Measurements from ENCODE around the gene NTSR1.

Gene NTSR1

DNA sequence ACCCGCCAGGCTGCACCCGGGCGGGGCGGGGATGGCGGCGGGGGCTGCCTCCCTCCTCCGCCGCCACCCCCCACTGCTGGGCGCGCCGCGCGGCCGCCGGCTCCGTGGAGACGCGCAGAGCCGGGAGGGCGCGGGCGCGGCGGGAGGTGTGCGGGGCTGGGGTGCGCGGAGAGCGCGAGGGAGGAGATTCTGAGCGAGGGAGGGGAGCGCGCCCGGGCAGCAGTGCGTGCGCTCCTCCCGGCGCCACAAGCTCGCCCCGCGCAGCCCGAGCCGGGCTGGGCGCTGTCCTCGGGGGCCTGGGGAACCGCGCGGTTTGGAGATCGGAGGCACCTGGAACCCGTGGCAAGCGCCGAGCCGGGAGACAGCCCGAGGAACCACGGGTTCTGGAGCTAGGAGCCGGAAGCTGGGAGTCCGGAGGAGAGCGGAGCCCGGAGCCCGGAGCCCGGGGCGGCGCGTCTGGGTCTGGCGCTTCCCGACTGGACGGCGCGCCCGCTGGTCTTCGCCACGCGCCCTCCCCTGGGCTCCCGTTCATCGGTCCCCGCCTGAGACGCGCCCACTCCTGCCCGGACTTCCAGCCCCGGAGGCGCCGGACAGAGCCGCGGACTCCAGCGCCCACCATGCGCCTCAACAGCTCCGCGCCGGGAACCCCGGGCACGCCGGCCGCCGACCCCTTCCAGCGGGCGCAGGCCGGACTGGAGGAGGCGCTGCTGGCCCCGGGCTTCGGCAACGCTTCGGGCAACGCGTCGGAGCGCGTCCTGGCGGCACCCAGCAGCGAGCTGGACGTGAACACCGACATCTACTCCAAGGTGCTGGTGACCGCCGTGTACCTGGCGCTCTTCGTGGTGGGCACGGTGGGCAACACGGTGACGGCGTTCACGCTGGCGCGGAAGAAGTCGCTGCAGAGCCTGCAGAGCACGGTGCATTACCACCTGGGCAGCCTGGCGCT is at the start of gene NTSR1:
Gene NTSR1, plus strand, starts transcription at position 246 of the 946 bp plus-strand sequence. Its CDS starts 372 bp downstream, at position 618.
- no peak for DNase-seq (ENCODE audit: low read depth)

DNA sequence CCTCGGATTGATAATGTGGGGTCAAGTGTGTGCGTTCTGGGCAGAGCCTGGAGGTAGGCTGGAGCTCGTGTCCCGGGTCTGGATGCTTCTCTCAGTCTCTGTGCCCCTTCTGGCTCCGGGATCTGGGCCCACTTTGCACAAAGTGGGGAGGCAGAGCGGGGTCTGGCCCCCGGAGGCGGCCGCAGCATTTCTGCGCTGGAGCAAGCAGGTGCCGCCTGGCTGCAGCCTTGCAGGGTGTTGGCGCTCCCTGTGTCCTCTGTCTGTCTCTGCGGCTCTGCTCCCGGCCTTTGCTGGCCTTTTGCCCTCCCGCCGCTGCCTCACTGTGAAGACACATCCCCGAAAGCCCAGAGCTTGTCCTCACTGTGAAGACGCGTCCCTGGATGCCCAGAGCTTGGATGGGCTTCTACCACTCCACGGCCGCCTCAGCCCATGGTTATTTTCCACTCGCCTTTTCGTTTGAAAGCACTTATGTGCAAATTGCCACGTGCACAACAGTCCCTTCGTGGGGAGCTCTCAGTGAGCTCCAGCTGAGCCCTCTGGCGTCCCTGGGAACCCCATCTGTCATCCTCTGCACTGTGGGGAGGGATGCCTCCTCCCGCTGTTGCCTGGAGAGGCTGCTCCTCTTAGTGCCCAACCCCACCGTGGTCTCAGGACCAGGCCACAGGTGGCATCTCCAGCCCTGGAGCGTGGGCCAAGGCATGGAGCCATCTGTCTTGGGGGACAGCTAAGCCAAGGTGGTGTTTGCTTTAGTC is 49.0 kb upstream of the NTSR1 start:
- no peak for DNase-seq (ENCODE audit: low read depth)

DNA sequence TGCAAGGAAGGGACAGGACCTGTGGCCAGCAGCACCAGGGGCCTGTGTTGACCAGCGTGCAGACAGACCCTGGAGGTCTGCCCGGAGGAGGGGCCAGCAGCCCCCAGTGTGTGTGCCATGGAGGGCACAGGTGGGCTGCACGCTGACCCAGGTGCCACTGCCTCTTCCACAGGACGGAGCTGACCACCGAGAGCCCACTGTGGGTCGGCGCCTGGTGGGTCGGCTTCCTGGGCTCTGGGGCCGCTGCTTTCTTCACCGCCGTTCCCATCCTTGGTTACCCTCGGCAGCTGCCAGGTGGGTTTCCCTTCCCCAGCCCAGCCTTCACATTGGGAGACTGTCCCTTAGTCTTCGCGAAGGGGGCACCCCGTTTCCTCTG is 48.4 kb upstream of the NTSR1 start:
- no peak for DNase-seq (ENCODE audit: low read depth)

DNA sequence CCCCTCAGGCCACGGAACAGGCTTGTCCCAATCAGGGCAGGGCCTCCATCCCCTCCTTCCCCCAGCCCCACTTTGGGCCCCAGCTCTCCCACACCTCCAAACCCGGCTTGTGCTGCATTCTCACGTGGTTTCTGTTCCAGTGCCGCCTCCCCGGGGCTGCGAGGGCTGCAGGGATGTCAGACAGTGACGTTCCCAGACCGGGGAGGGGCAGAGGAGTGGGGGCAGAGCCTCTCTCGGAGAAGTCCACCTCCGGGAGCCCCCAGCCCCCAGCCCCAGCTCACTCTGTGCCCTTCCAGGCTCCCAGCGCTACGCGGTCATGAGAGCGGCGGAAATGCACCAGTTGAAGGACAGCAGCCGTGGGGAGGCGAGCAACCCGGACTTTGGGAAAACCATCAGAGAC is 47.9 kb upstream of the NTSR1 start:
- DNase-seq (ENCODE audit: low read depth) = no peak

DNA sequence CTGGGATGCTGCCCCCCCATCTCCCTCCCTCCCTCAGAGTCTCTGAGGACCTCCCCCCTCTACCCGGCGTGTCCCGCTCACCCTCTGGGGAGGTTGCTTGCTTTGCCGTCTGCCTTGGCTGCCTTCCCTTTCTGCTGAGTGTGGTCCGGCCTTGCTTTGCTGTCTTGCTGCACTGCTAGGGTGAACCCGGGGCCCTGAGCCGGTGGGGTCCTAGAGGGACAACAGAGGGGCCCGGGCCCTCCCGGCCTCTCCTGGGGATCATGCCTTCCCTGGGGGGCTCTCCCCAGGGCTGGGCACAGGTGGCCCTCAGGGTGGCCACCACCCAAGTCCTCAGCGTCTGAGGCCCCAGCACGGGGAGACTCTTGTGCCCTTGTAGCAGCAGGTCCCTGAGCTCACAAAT is 47.0 kb upstream of the NTSR1 start:
- no peak for DNase-seq (ENCODE audit: low read depth)

DNA sequence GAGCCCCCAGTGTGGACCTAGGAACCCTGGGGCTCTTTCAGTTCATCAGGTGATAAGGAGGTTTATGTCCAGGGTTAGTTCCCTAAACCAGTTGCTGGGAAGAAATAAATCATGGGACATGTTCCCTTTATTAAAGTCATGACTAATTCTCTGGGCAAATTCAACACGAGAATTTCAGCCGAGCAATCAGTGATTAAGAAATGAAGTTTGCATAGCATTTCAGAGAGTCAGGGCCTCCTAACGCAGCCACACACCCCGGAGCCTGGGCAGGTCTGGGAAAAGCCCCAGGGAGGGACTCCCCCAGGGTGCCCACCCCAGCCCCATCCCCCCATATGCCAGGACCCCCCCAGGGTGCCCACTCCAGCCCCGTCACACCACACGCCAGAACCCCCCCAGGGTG is 46.2 kb upstream of the NTSR1 start:
- DNase-seq (ENCODE audit: low read depth) = no peak

DNA sequence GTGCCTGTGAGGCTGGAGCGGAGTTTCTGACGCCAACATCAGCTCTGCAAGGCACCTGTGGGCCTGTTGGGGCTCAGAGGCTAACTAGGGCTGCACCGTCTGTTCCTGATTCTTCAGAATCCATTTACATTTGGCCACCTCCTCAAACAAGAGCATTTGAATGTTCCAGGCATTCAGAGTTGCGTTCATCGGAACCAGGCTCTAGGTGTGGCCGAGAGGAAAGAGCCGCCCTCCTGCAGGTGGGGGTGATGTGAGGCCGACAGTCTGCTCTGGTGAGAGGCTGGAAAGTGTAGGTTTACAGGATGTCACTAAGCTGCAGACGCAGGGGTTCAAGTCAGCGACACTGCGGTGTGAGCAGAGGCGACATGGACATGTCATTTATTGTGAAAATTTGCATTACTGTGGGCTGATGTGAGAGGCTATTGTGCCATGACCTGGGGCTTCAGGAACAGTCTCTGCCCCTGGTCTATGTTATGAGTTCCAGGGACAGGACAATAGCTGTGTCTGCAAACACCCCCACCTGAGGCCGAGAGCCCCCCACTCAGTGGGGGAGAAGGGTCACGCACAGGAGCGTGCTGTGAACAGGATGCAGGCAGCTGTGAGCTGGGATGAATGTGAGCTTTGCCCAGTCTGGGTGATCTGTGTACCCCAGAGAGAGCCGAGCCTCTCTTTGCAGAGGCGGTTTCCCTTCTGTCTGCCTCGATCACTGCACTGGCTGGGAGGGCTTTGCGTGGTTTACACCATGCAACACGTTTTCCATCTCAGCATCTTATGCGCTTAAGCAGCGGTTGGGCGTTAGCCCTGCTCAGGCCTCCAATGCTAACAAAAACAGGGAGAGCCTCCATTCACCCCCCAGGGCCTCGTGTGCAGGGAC is 45.3 kb upstream of the NTSR1 start:
- no peak for DNase-seq (ENCODE audit: low read depth)

DNA sequence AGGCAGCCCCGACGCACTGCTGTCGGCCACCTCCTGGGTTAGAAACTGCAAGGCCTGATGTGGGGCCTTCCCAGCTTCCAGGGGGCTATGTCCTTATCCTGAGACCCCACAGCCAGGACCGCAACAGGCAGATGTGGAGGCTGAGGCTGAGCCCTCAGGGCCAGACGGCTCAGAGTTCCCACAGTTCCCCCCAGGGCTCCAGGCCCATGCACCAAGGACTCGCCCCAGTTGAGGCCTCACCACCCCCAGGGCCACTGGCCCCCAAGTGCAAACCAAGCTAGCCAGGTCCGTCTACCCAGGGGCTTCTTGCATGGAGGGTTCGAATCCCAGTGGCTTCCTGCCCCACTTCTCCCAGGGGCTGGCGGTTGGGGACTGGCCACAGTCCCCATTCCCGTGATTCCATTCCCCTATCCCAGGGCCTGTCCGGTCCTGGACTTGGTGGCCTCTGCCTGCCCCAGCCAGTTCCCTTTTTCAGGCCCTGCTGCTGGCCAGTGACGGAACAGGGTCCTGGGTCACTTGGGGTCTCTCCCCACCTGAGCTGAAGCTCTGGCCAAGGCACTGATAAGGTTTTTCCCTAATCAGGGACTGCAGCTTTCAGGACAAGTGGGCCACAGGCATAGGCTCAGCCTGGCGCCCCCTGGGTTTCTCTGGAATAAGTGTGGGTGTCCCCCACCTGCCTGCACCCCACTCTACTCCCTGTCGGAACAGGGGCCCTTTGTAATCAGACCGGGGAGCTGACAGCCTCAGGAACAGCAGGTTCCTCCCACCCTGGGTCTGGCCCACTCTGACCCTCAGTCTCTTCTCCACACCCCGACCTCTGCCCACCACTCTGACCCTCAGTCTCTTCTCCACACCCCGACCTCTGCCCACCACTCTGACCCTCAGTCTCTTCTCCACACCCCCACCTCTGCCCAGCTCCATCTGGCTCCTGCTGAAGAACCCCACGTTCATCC is 44.3 kb upstream of the NTSR1 start:
- no peak for DNase-seq (ENCODE audit: low read depth)

DNA sequence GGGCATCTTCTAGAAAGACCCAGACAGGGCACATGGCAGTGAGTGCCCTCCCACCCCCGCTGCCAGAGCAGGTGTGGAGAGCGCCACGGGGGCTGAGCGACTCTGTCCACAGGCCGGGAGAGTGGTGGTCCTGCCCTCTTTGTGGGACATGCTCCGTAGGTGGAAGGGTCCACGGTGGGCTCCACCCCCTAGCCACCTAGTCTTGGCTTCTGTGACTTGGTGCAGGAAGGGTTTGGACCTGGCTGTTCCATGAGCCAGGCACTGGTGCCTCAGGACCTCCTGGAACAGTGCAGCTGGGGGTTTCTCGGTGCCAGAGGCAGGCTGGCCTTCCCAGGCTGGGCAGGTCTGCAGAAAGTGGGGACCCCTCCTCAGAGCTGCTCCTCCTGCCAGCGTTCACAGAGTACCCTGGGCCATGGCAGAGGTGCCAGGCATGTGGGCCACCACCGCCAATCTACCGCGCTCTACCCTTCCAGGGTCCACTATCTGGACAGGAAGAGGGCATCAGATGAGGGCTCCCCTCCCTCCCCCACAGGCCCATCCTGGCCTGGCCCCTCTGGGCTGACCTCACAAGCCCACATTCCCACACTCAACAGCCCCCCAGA is 43.4 kb upstream of the NTSR1 start:
- DNase-seq (ENCODE audit: low read depth) = no peak

DNA sequence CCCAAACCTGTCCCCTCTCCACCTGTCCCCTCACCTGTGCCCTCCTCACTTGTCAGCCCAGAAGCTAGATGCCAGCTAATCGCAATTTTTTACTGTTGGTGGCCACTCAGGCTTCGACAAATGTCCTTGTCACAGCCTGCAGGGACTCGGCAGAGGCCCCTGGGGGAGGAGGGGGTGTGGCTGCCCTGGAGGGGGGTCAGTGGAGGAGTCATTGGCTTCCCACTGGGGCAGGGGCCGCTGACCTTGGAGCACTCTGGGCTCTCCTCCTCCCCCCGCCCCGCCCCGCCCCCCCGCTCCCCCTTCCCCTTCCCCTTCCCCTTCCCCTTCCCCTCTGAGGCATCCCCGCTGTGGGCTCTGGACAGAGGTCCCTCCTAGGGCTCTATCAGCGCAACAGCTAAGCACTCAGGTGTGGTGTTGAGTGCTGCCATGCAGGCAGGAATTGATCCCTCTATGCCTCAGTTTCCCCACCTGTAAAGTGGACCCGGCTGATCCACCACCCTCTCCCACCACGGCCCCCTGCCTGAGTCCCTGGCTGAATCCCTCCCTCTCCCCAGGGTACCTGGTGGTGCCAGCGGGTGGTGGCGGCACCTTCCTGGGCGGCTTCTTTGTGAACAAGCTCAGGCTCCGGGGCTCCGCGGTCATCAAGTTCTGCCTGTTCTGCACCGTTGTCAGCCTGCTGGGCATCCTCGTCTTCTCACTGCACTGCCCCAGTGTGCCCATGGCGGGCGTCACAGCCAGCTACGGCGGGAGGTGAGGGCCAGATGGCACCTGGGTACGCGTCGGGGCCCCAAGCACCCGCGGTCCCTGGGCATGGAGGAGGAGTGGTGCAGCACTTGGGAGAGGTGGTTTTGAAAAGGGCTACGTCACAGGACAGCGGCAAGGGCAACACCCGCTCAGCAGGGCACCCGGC is 42.6 kb upstream of the NTSR1 start:
- no peak for DNase-seq (ENCODE audit: low read depth)

DNA sequence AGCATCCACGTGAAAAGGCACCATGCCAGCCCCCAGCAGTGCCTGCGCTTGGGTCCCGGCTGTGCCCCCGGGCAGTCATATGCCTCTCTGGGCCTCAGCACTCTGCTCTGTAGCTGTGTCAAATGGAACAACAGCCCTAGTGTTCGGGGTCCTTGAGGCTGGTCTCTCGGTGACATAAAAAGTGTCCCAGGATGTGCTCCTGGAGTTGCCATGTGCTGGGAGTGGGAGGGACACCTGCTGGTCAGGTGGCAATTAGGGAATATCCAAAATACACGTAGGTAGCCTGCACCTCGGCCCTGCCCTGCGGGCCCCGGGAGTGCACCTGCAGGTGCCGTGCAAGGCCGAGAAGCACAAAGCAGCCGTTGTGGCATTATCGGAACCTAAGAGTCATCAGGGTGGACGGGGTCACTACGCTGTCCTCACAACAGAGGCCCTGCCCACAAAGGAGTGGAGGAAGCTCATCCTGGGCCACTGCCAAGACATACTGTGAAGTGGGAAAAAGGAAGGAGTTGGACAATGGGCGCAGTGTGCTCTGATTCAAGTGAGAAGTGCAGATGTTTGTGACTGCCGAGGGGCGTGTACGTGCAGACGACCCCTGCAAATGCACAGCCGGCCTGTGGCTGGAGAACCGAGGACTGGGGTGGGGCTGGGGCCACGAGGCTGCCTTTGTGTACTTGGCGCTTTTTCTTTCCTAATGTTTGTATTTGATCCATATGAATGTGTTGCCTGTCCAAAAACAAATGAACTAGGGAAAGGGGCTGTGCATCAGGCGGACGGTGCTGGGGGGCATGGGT is 41.7 kb upstream of the NTSR1 start:
- no peak for DNase-seq (ENCODE audit: low read depth)

DNA sequence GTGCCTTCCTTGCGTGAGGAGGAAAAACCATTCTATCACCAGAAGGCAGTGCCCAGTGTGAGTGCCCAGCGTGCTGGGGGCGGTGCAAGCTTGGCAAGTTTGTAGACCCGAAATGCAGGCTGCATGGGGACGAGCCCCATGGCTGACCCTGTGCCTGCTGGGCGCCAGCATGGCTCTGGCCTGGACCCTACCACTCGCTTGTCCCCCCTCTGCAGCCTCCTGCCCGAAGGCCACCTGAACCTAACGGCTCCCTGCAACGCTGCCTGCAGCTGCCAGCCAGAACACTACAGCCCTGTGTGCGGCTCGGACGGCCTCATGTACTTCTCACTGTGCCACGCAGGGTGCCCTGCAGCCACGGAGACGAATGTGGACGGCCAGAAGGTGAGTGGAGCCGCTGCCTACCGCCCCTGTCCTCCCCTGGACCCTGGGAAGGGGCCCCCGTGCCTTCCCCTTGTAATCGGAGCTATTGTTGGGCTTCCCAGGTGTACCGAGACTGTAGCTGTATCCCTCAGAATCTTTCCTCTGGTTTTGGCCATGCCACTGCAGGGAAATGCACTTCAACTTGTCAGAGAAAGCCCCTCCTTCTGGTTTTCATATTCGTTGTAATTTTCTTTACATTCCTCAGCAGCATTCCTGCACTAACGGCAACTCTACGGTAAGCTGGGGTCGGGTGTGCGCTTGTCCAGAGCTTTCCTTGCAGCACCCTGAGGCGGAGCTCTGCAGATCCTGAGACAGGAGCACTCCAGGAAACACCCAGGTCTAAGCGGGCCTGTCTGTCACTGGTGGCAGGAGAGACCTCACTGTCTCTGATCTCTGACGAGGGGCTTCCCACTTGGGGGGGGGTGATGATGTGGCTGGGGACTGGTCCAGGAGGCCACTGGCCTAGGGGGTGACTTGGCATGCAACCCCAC is 40.9 kb upstream of the NTSR1 start:
- no peak for DNase-seq (ENCODE audit: low read depth)

DNA sequence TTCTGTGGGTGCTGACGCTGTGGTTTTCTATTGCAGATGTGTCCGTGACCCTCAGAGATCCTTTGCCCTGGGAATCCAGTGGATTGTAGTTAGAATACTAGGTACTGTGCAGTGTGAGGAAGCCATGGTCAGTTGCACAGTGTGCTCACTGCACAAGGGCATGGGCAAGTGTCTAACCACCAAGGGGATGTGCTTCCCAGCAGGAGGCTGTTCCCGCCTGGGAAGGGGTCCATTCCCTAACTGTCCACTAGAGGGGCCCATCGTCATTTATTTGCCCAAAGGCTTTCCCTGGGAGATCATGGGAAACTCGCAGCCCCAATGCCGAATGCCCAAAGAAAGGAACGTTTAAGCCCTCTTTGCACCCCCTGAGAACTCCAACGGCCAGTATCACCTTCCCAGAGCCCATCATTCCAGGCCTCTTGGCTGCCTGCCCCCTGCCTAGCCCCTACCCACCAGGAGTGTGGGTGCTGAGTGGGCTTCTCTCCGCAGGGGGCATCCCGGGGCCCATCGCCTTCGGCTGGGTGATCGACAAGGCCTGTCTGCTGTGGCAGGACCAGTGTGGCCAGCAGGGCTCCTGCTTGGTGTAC is 40.1 kb upstream of the NTSR1 start:
- no peak for DNase-seq (ENCODE audit: low read depth)

DNA sequence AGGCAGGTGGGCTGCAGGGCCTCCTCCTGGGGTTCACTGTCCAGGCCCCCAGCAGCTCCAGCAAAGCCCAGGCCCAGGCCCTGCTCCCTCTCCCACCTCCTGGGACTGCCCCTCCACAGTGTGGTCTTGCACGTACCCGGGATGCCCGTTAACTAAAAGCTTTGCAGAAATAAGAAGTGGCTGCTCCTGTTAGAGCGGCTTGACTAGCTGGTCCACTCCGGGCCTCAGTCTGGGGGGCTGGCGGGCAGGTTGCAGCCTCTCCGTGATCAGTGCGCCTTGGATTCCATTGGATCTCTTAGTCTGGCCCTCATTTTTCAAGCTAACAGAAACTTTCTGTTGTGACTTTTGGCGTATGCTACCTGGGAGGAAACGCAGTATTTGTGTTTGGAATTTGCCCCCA is 39.4 kb upstream of the NTSR1 start:
- no peak for DNase-seq (ENCODE audit: low read depth)

DNA sequence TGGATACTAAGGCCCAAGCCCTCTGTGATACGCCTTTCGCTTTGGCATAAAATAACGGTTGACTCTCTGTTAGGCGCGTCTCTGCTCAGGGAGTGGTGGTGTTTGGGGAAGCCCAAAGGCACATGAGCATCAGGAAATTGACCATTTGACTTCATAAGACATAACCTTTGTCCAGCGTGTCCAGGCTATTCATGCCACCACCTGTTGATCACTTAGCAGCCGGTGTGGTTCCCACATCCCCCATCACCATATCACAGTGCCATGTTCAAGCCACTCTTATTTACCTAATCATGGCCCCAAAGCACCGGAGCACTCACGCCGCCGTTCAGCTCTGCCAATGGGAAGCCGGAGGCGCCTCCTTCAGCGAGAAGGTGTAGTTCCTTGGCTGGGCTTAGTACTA is 38.5 kb upstream of the NTSR1 start:
- DNase-seq (ENCODE audit: low read depth) = no peak

DNA sequence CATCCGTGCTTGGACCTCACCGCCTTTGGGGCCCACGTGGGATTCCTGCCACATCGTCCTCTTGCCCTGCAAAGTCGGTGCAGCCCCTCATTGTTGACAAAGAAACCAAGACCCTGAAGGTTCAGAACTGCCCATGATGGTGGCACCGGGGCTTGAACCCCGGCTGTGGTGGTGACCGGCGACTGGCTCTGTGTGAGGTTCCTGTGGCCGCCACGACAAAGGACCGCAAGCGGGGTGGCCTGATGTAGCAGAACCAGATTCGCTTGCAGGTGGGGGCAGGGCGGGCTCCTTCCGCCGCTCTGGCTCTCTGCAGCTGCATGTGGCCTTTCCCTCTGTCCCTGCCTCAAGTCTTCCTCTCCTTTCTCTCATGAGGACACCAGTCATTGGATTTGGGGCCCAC is 37.6 kb upstream of the NTSR1 start:
- no peak for DNase-seq (ENCODE audit: low read depth)

DNA sequence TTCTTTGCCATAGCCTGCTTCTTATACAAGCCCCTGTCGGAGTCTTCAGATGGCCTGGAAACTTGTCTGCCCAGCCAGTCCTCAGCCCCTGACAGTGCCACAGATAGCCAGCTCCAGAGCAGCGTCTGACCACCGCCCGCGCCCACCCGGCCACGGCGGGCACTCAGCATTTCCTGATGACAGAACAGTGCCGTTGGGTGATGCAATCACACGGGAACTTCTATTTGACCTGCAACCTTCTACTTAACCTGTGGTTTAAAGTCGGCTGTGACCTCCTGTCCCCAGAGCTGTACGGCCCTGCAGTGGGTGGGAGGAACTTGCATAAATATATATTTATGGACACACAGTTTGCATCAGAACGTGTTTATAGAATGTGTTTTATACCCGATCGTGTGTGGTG is 36.9 kb upstream of the NTSR1 start:
- DNase-seq (ENCODE audit: low read depth) = no peak

All from activated gamma-delta T cell treated with anti-CD3 and anti-CD28 coated beads, Interleukin-2, amount 50 U/mL, for 16 hours (primary cell).